Esophagus squamous epithelium (tissue), 4 donors: ENCODE results near the gene FBXO8.

ENCODE experiments used
- CTCF ChIP-seq, 6 experiments: fragments of 450-650 bp in 4 of 6; fragments of 200-600 bp in 2 of 6; sonication (generic) in 2 of 6; IDR thresholded peaks; one replicate each; pipeline ENCODE4 v1.5.1; 2016 to 2019; ENCODE audit warnings: antibody characterized with exemption in 6 of 6, mild to moderate bottlenecking in 4 of 6, moderate library complexity in 4 of 6
- POLR2A ChIP-seq, 4 donors: fragments of 450-650 bp; IDR thresholded peaks; one replicate each; pipeline ENCODE4 v1.6.1; 2017; ENCODE audit warnings: antibody characterized with exemption in 4 of 4, mild to moderate bottlenecking in 4 of 4, moderate library complexity in 3 of 4

GRCh38 chr4:174198396-174198795 lies 85.1 kb downstream of the FBXO8 start:
- TF ChIP-seq CTCF (IDR thresholded peaks at IDR 0.05) (no peak), POLR2A (IDR thresholded peaks at IDR 0.05) (no peak)
